HG03575 (cell line): ENCODE data around the gene IKZF3.
"Not testable (repeated sequence)": the region's sequence is repeated elsewhere in the genome, so short reads cannot be mapped to it uniquely, and the experiment has no call there.

Experiments used
- ATAC-seq: cut with Tn5 transposase; IDR thresholded peaks from one replicate; pipeline ENCODE4 v1.9.1; 2021; ENCODE audit not compliant: unreplicated experiment, insufficient number of reproducible peaks, low FRiP score; ENCODE audit errors: extremely low read depth

IKZF3 gene

DNA sequence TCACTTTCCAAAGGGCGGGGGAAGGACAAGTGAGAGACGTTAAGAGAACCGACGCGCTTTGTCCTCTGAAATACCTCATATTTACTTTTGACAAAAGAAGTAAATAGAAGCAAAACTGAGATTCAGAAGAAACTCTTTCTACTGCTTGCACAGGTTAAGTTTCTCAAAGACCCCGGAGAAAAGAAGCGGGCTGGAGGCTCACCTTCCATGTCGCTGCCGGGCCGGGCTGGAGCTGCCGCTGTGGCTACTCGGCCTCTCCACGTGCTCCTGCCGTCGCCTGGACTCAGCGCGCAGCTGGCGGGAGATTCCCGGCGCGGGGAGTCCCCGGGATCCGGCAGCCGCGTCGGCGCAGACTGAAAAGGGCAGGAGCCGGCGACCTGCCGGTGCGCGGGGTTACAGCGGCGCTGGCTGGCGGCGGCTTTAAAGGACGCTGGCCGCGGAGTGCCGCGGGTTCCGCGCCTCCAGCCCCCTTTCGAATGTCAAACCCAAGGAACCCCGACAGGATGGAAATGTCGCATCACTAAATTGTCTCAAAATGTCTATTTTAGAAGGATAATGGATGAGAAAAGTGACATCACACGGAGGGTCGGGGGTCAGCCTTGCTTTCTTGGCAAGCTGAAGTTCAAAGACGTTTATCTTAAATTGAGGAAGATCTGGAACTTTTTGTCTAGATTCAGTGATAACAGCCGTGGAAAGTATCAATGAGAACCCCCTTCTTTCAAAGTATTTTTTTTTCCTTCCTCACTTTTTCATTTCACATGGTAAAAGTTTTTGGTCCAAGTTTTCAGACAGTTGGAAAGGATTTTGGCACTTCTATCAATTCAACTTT lies at the start of gene IKZF3:
TSS of gene IKZF3 (minus strand) at position 395 of the 829 bp plus-strand sequence. CDS start at position 209, 186 bp downstream.
- no peak for ATAC-seq

DNA sequence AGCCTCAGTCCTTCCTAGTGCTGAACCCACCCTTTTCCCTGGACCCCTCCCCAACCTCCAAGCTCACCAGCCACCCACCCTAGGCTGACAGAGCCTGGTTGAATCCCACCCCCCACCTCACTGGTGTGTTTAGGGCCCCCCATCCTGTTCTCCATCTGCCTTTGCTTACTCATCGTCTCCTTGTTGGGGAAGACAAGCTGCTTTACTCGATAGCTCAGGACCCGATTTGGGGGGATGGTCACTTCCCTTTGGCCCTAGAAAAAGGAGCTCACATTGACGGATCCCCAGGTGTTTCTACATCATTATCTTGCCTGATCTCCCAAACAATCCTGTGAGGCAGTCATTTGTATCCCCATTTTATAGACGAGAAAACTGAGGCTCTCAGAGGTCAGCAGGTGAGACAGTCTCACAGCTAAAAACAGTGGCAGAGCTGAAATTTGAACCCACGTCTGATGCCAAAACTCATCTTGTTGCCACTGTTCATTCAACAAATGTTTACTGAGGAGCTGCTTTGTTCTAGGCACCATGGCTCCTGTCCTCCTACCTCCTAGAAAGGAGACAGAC lies 44.8 kb upstream of the IKZF3 start:
- no peak for ATAC-seq

GRCh38 chr17:39904990-39905288 lies 40.8 kb upstream of the IKZF3 start:
- no peak for ATAC-seq

DNA sequence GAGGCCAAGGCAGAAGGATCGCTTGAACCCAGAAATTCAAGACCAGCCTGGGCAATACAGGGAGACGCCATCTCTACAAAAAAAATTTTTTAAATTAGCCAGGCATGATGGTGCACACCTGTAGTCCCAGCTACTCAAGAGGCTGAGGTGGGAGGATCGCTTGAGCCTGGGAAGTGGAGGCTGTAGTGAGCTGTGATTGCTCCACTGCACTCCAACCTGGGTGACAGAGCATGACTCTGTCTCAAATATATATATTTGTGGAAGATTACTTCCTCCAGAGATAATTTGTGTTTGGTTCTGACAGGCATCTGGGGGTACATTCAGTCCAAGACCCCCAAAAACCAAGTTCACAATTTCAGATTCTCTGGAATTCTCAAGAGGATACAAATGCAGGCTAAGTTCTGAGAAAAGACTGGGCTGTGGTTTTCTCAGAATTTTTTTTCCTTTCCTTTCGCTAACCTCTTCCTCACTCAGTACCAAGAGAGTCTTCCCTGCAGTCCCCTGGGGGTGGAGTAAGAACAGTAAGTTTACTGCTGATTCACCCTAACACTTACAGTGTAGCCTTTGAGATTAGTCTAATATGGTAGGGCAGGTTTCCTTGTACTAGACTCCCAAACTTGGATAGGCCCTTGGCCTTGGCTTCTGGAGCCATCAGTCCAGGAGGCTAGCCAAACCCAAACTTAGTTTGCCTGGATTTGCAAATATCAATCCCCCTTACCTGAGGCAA lies 39.2 kb upstream of the IKZF3 start:
- no peak for ATAC-seq

- not testable (repeated sequence) for ATAC-seq
Measured at GRCh38 chr17:39902027-39902426, 37.9 kb upstream of the IKZF3 start.

DNA sequence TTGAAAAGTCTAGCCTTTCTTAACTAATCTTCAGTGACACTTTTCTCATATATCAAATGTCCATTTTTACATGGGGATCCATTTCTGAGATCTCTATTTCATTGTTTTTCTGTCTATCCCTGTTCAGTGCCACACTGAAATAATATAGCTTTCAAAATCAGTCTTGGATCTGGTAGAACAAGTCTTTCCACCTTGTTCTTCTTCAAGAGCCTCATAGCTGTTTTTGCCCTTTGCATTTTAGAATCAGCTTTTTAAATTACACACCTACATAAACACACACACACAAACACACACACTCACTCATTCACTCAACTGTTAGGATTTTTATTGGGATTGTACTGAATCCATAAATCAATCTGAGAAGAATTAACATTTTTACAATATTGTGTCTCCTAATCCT lies 35.1 kb upstream of the IKZF3 start:
- no peak for ATAC-seq

DNA sequence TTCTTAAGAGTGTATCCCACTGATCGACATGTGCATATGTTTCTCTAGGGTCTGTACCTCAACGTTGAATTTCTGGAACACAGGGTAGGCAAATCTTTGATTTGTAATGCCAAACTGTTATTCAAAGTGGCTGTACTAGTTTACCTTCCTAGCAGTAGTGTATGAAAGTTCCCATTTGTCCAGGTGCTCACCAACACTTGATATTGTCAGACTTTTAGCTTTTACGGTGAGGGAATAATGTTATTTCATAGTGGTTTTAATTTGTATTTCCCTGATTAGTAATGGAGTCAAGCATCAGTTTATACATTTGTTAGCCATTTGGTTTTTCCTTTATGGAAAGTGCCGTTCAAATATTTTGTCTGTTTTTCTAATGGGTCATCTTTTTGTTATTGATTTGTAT lies 34.0 kb upstream of the IKZF3 start:
- ATAC-seq: no peak

DNA sequence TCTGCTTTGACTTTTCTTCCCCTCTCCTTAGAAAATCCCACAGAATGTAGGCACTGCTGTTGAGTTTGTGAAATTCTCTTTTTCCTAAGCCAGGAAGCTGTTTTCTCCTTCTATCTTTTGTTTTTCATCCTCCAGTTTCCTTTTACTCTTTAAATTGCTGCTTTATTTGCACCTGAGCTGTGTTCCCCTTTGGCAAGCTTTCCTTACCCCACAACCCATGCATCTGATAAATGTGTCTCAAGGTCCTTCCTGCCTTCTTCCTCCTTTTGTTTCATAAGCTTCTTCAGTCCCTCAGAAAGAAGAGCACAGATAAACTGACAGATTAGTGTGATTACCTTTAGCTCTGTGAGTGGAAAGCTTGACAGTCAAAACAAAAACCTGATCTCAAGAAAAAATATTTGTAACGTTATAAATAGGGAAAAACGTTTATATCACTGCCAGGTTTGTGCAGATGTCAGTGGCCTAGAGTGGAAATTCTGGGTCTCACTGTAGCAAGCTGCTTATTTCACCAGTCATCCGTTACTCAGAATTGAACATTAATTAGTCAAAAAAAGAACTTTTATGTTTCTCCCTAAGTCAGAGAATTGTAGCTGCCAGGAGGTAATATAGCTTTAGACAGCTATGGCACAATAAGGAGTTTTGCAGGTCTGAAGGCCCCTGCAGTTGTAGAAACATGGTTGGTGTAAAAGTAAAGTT lies 30.7 kb upstream of the IKZF3 start:
- no peak for ATAC-seq

DNA sequence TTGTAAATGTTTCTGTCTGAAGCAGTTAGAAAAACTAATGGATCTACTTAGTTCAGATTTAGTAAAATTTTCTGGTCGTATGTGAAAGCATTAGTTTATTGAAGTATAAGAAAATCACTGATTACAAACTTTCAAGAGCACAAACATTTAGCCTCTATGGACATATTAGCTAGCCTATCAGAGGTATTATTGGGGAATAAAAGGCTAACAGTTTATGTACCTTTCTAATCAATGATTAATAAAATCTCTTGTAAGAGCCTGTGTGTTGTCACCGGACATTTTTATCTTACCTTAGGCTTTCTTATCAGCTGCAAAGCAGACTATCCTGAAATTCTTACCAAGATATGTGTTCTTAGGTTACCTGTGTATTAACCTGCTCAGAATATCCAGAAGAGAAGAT lies 25.1 kb upstream of the IKZF3 start:
- ATAC-seq: no peak

DNA sequence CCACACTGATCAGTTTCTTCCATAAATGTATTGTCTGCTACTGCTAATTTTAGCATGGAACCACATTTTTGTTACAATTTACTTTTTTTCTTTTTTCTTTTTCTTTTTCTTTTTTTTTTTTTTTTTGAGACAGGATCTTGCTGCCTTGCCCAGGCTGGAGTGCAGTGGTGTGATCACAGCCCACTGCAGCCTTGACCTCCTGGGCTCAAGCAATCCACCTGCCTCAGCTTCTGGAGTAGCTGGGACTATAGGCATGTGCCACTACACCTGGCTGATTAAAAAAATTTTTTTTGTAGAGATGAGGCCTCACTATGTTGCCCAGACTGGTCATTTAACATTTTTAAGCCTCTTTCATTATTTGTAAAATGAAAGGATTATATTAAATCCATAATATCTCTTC lies 23.0 kb upstream of the IKZF3 start:
- ATAC-seq: no peak

DNA sequence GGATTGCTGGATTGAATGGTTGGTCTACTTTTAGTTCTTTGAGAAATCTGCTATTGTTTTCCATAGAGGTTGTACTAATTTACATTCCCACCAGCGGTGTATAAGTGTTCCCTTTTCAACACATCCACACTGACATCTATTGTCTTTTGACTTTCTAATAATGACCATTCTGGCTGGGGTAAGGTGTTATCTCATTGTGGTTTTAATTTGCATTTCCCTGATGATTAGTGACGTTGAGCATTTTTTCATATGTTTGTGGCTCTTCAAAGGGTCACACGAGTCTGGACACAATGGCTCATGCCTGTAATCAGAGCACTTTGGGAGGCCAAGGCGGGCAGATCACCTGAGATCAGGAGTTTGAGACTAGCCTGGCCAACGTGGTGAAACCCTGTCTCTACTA lies 22.0 kb upstream of the IKZF3 start:
- ATAC-seq: not testable (repeated sequence)

DNA sequence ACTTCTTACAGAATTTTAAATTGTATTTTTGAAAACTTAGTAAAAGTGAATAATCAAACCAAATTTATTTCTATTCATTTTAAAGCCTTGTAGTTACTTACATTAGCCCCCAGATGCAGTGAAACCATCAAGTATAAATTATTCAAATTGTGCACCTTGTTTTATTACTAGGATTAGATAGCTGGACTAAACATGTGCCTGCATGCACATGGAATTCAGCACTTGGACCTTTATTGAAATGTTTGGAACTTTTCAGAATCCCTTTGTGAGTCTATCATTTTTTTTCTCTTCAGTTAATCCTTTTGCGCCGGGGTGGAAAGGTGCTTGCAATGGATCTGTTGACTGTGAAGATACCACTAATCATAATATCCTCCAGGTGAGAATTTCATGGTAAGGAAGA lies 8.6 kb upstream of the IKZF3 start:
- ATAC-seq: no peak

DNA sequence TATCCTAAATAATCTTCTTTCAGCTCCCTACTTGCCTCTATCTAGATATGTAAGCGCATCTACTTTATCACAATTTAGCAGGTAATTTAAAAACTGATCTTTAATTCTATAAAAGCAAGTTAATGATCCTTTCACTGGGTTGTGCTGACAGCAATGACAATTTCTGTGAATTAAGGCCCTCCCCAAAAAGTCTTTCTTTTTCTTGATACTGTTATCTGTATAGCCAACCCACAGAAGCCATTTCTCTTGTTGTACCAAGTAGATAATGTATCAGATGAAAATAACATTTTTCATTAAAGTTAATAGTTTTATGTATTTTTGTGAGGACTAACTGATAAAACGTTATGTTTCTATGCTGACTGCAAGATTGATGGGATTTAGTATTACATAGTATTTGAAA lies 7.7 kb upstream of the IKZF3 start:
- no peak for ATAC-seq

DNA sequence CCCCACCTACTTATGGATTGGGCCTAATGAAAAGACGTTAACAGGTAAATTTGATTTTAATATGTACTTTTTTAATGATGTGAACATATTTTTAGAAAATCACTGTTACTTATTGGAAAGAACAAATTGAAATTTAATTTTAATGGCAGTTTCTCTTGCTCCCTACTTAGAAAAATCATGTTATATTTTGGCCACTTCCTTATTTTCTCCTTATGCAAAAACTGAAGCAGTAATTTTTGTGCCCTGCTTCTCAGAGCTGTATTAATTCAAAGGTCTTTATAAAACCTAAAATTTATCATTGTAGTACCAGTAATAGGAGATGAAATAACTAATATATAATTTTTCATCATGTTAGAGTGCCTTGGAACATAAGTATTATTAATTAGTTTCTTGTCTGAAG lies 6.7 kb upstream of the IKZF3 start:
- ATAC-seq: no peak

DNA sequence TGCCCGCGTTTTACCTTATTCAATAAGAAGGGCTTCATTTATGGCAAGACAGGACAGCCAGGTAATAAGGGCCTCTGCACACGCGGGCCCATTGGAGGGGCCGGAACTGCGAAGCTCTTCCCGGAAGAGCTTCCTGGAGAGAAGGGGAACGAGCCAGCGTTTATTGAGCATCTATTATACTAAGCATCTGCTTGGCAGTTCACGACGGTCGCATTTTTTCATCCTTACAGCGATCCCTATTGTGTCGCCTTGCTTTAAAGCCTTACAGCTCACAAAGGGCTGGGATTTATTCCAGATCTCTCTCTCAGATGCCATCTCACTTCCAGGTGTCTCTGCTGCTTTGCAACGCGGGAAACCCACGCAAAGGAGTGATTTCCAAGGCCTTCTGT lies 4.4 kb upstream of the IKZF3 start:
- no peak for ATAC-seq

DNA sequence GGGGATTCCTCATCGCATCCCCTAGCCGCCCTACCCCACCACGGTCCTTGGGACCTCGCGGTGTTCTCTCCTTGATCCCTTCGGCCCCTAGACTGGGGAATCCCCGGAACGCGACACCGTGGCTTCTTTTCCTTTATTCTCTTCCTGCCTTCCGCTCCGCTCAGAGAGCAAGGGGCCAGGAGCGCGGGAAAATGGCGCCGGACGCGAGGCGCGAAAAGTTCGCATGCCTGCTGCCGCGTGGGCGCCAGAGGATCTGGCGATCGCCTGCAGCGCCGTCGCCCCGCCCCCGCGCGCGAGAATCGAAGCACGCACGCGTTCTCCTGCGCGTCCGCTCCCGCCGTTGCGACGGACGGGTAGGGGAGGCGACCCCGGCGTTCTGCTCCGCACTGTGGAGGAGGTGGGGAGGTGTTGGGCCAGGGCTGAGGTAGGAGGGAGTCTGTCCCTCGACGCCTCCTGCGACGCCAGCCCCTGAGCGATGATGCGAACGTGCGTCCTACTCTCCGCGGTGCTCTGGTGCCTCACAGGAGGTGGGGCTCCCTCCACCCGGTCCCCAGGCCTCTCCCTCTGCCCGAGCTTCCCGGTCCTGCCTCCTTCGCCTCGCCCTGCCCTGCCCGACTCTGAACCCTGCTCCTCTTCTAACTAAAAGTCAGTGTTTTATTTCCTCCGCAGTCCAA lies 3.9 kb upstream of the IKZF3 start, which contains the start of gene ZPBP2:
TSS of gene ZPBP2 (plus strand) at position 323 of the 674 bp plus-strand sequence. CDS start at position 476, 153 bp downstream.
- ATAC-seq: no peak

- peak; percentile 28 for ATAC-seq
Measured at GRCh38 chr17:39867084-39867879, 3.2 kb upstream of the IKZF3 start.

- ATAC-seq: no peak
Measured at GRCh38 chr17:39866013-39866730, 2.1 kb upstream of the IKZF3 start.
